H1 (cell line): ENCODE results near the gene RGS17. TPM values are rescaled to one million over a fixed set of nuclear protein-coding genes. Genes with fewer than 3 reads are reported as not detected.

Experiments
- CTCF ChIA-PET: fragments of 300-600 bp; sonication (Branson Sonifier 250); formaldehyde crosslinking; loops from one replicate; lab custom pipeline; 2021; ENCODE audit not compliant: partially characterized antibody; lab: Charles Lee
- POLR2A ChIA-PET: fragments of 300-600 bp; sonication (Branson Sonifier 250); formaldehyde crosslinking; loops from one replicate; lab custom pipeline; 2021; ENCODE audit warnings: inconsistent platforms; ENCODE audit not compliant: partially characterized antibody; lab: Charles Lee
- DNase-seq, 2 experiments: peaks; one replicate each; pipeline versions ENCODE4 v3.0.0 to v3.0.0-alpha.2; 2010 to 2022; ENCODE audit warnings: low spot score in 2 of 2, low read depth in 1 of 2, mixed read lengths in 1 of 2
- FAIRE-seq: peaks from 2 replicates; lab custom pipeline; 2011; peaks lifted over from hg19 to GRCh38; lab: Jason Lieb, UNC
- H2AFZ ChIP-seq: 2 replicates; pipeline ENCODE4 v1.8.1; 2012; ENCODE audit warnings: low read length, inconsistent platforms
- H2AK5ac ChIP-seq: 2 replicates; pipeline ENCODE4 v1.6.1; 2013; ENCODE audit warnings: low read depth, low read length
- H2BK120ac ChIP-seq: replicated peaks from 2 replicates; pipeline ENCODE3; 2013; ENCODE audit warnings: low read depth, low read length, inconsistent platforms
- H2BK12ac ChIP-seq: 2 replicates; pipeline ENCODE4 v1.6.1; 2013; ENCODE audit warnings: low read depth, low read length
- H2BK15ac ChIP-seq: 2 replicates; pipeline ENCODE4 v1.6.1; 2013; ENCODE audit warnings: low read length
- H2BK20ac ChIP-seq: 2 replicates; pipeline ENCODE4 v1.6.1; 2013; ENCODE audit warnings: low read length
- H2BK5ac ChIP-seq: 2 replicates; pipeline ENCODE4 v1.6.1; 2013; ENCODE audit warnings: low read depth, low read length
- H3K14ac ChIP-seq: 2 replicates; pipeline ENCODE4 v1.6.1; 2013; ENCODE audit warnings: inconsistent platforms; ENCODE audit not compliant: insufficient read length
- H3K18ac ChIP-seq: 2 replicates; pipeline ENCODE4 v1.6.1; 2013; ENCODE audit warnings: low read length; ENCODE audit errors: extremely low read depth
- H3K23ac ChIP-seq: 2 replicates; pipeline ENCODE4 v1.6.1; 2013; ENCODE audit warnings: inconsistent platforms; ENCODE audit not compliant: insufficient read length
- H3K23me2 ChIP-seq: 2 replicates; pipeline ENCODE4 v1.6.1; 2013; ENCODE audit warnings: low read depth, low read length
- H3K27ac ChIP-seq: 2 replicates; pipeline ENCODE4 v1.6.1; 2011; ENCODE audit warnings: low read depth, low read length, inconsistent platforms
- H3K27me3 ChIP-seq, 4 experiments: replicated peaks in 1 of 4; 1 replicate in 1 of 4; 2 replicates in 3 of 4; pipeline versions ENCODE4 v1.6.1 to v1.8.1; 2011 to 2013; ENCODE audit warnings: low read length in 3 of 4, mild to moderate bottlenecking in 3 of 4, inconsistent platforms in 2 of 4, mixed read lengths in 2 of 4, moderate library complexity in 1 of 4; ENCODE audit not compliant: control insufficient read depth in 3 of 4, insufficient read depth in 3 of 4; ENCODE audit errors: extremely low read depth in 1 of 4
- H3K36me3 ChIP-seq, 4 experiments: 2 replicates each; pipeline versions ENCODE4 v1.6.1 to v1.8.1; 2011 to 2013; ENCODE audit warnings: mild to moderate bottlenecking in 4 of 4, low read length in 3 of 4, moderate library complexity in 2 of 4, control low read depth in 1 of 4, inconsistent platforms in 1 of 4; ENCODE audit not compliant: insufficient read depth in 4 of 4, control insufficient read depth in 2 of 4
- H3K4ac ChIP-seq: replicated peaks from 2 replicates; pipeline ENCODE3; 2013; ENCODE audit warnings: low read length, low read depth, mixed read lengths, inconsistent platforms; ENCODE audit not compliant: insufficient read length
- H3K4me1 ChIP-seq, 4 experiments: replicated peaks in 1 of 4; 1 replicate in 1 of 4; 2 replicates in 3 of 4; pipeline versions ENCODE4 v1.6.1 to v1.8.1; 2011 to 2013; ENCODE audit warnings: low read length in 3 of 4, inconsistent platforms in 2 of 4, mixed read lengths in 1 of 4; ENCODE audit not compliant: insufficient read depth in 4 of 4, control insufficient read depth in 3 of 4
- H3K4me2 ChIP-seq, 2 experiments: 2 replicates each; pipeline versions ENCODE4 v1.6.1 to v1.8.1; 2011 to 2013; ENCODE audit warnings: low read depth in 2 of 2, low read length in 2 of 2, control low read depth in 1 of 2, inconsistent platforms in 1 of 2, mild to moderate bottlenecking in 1 of 2; ENCODE audit not compliant: insufficient read depth in 1 of 2
- H3K4me3 ChIP-seq, 4 experiments: fragments of 200-600, 300-600 bp in 1 of 4; sonication (generic), shearing (Covaris generic), sonication (Bioruptor Twin) in 1 of 4; 2 replicates each; pipeline versions ENCODE4 v1.5.1 to v1.8.1; 2011 to 2016; ENCODE audit warnings: low read length in 4 of 4, low read depth in 3 of 4, control low read depth in 2 of 4, inconsistent platforms in 2 of 4, mild to moderate bottlenecking in 2 of 4, mixed read lengths in 1 of 4, moderate library complexity in 1 of 4; ENCODE audit not compliant: insufficient read depth in 2 of 4; ENCODE audit errors: extremely low read depth in 1 of 4
- H3K56ac ChIP-seq: replicated peaks from 2 replicates; pipeline ENCODE3; 2013; ENCODE audit warnings: low read depth, mild to moderate bottlenecking, mixed read lengths, low read length, inconsistent platforms; ENCODE audit not compliant: insufficient read length
- H3K79me1 ChIP-seq: 2 replicates; pipeline ENCODE4 v1.6.1; 2013; ENCODE audit warnings: low read depth, low read length, control low read depth
- H3K79me2 ChIP-seq, 2 experiments: 2 replicates each; pipeline versions ENCODE4 v1.6.1 to v1.8.1; 2012 to 2013; ENCODE audit warnings: low read length in 2 of 2, mild to moderate bottlenecking in 2 of 2, inconsistent platforms in 1 of 2; ENCODE audit not compliant: insufficient read depth in 2 of 2, control insufficient read depth in 1 of 2
- H3K9ac ChIP-seq, 4 experiments: replicated peaks in 1 of 4; 1 replicate in 1 of 4; 2 replicates in 3 of 4; pipeline versions ENCODE4 v1.6.1 to v1.8.1; 2011 to 2013; ENCODE audit warnings: low read depth in 3 of 4, low read length in 3 of 4, control low read depth in 2 of 4, mild to moderate bottlenecking in 2 of 4, moderate library complexity in 2 of 4, inconsistent platforms in 1 of 4; ENCODE audit errors: extremely low read depth in 1 of 4
- H3K9me3 ChIP-seq, 2 experiments: 2 replicates each; pipeline versions ENCODE4 v1.6.1 to v1.8.1; 2012 to 2013; ENCODE audit warnings: mild to moderate bottlenecking in 2 of 2, moderate library complexity in 2 of 2, control low read depth in 1 of 2, inconsistent platforms in 1 of 2, low read depth in 1 of 2, low read length in 1 of 2, mixed read lengths in 1 of 2; ENCODE audit not compliant: insufficient read depth in 2 of 2
- H4K20me1 ChIP-seq, 2 experiments: replicated peaks in 1 of 2; 2 replicates each; pipeline versions ENCODE3 to v1.8.1; 2011 to 2013; ENCODE audit warnings: inconsistent platforms in 2 of 2, low read length in 2 of 2, mild to moderate bottlenecking in 1 of 2; ENCODE audit not compliant: insufficient read depth in 2 of 2, control insufficient read depth in 1 of 2
- H4K5ac ChIP-seq: 2 replicates; pipeline ENCODE4 v1.6.1; 2013; ENCODE audit warnings: low read length, low read depth, mixed read lengths, inconsistent platforms; ENCODE audit not compliant: insufficient read length
- H4K8ac ChIP-seq: 2 replicates; pipeline ENCODE4 v1.8.0; 2013; ENCODE audit warnings: mild to moderate bottlenecking, moderate library complexity, low read length, inconsistent platforms; ENCODE audit not compliant: insufficient read depth; ENCODE audit errors: extremely low read depth
- H4K91ac ChIP-seq: replicated peaks from 2 replicates; pipeline ENCODE3; 2013; ENCODE audit warnings: low read length, mixed read lengths, inconsistent platforms; ENCODE audit not compliant: insufficient read length
- CHD1 ChIP-seq: IDR thresholded peaks from 2 replicates; pipeline ENCODE4 v1.6.1; 2012; ENCODE audit warnings: low read depth, low read length, improper control_type of control experiment
- CREB1 ChIP-seq: IDR thresholded peaks from 2 replicates; pipeline ENCODE4 v1.6.1; 2012; ENCODE audit warnings: inconsistent platforms
- NANOG ChIP-seq: IDR thresholded peaks from 2 replicates; pipeline ENCODE4 v1.6.1; 2011; ENCODE audit warnings: low read length, low read depth, mild to moderate bottlenecking, inconsistent platforms; ENCODE audit not compliant: insufficient read depth, poor library complexity, severe bottlenecking
- RBBP5 ChIP-seq: IDR thresholded peaks from 2 replicates; pipeline ENCODE4 v1.7.1; 2012; ENCODE audit warnings: low read depth, mild to moderate bottlenecking, inconsistent platforms, low read length, moderate library complexity, borderline replicate concordance
- RNF2 ChIP-seq: fragments of 200-900, 300-1000 bp; sonication (generic); IDR thresholded peaks from 2 replicates; pipeline ENCODE4 v1.7.1; 2016; ENCODE audit warnings: borderline replicate concordance, low read depth, mild to moderate bottlenecking, antibody characterized with exemption, low read length; ENCODE audit not compliant: poor library complexity, severe bottlenecking; ENCODE audit errors: missing control alignments
- TCF12 ChIP-seq: IDR thresholded peaks from 2 replicates; pipeline ENCODE4 v1.6.1; 2011; ENCODE audit warnings: low read depth, mild to moderate bottlenecking, low read length
- WGBS, 2 experiments: shearing (Covaris generic) in 1 of 2; methylation state at CpG; one replicate each; pipeline versions ENCODE4 v1.1.6 to v1.1.7; 2013 to 2015; ENCODE audit warnings: low lambda C conversion rate in 2 of 2, mixed read lengths in 2 of 2, inconsistent platforms in 1 of 2, low coverage in 1 of 2, missing lambda C conversion rate in 1 of 2; ENCODE audit not compliant: insufficient replicate concordance in 2 of 2, insufficient coverage in 1 of 2, insufficient read length in 1 of 2; ENCODE audit errors: extremely low coverage in 1 of 2, missing lambda C conversion rate in 1 of 2; 5-methylcytosine and 5-hydroxymethylcytosine counted together
- polyA plus RNA-seq, 7 experiments: library from polyadenylated mRNA; depleted of rRNA in 3 of 7; stranded (reverse) in 5 of 7; unstranded in 2 of 7; fragments of >200 nt in 5 of 7; fragments of 200-250 nt in 2 of 7; gene quantifications; 1 replicate in 5 of 7; 2 replicates in 1 of 7; 4 replicates in 1 of 7; pipeline versions ENCODE4 v1.2.1 to v1.2.3, GENCODE V29; 2011 to 2013; ENCODE audit warnings: missing spikeins in 2 of 7, mixed read lengths in 2 of 7
- total RNA-seq: library from RNA; stranded (reverse); fragmentation: NEBNext Ultra II Directional; extraction: Animal tissue kit (Norgen Biotek cat#: 25700); gene quantifications from 2 replicates; pipeline ENCODE4 v1.2.1, GENCODE V29; 2021

The RGS17 gene
- total and polyA plus RNA-seq, 2 of the 8 experiments (the other 6 are each of a cell fraction or from before 2014, with no cell fraction given): 2.0 to 12.2 TPM

- Histone ChIP-seq H3K4me1 (peaks cover 0 to 8% (median 3%) of the 10 kb centered on the region in 4 experiments; a peak in 4 of 7 replicates), H3K36me3 (peaks cover 3 to 77% (median 37%) of the 10 kb centered on the region in 4 experiments), H3K23me2 (no peaks in the 10 kb centered on the region), H3K27ac (0 out of 2 replicates have a peak overlapping the region, but pooled peaks have one; percentile 34), H3K79me2 (peaks cover 48 to 96% of the 10 kb centered on the region in 2 experiments), H4K20me1 (peaks cover 11 to 32% of the 10 kb centered on the region in 2 experiments), H3K79me1 (no peaks in the 10 kb centered on the region), H2BK12ac (no peak overlapping the region), H3K27me3 (no peaks in the 10 kb centered on the region), H2AFZ (no peak overlapping the region), H3K56ac (no peak overlapping the region), H3K18ac (no peak overlapping the region), H3K14ac (no peak overlapping the region), H2AK5ac (no peak overlapping the region), H3K23ac (no peak overlapping the region), H2BK120ac (no peak overlapping the region), H4K8ac (no peak overlapping the region), H2BK5ac (no peak overlapping the region), H4K5ac (no peak overlapping the region), H3K4me3 (no peak overlapping the region), H2BK15ac (no peak overlapping the region), H2BK20ac (no peak overlapping the region), H3K4ac (no peak overlapping the region), H3K9me3 (no peaks in the 10 kb centered on the region), H4K91ac (no peak overlapping the region), H3K9ac (0 out of 7 replicates have a peak overlapping the region, but pooled peaks of 1 of the 4 experiments have one; percentile 4), H3K4me2 (peak overlapping the region; percentile 16 to 19; a peak in 1 of 4 replicates)
- CTCF ChIA-PET: interaction anchor here (1.4 to 2.1 kb wide), 2 partner anchors 19 to 228 kb away, joined by 3 to 5 read pairs; no protein-coding TSS in a partner anchor
- POLR2A ChIA-PET: interaction anchor here (1.2 kb wide), 1 partner anchor 10 kb away, joined by 6 read pairs; no protein-coding TSS in a partner anchor
- FAIRE-seq: no peak
- DNase-seq: no peak
- WGBS, 2 experiments: 94% methylated on average over 1 of the region's 1 CpG; no CpG with 5 or more reads in 1 of the 2 experiments
- no peak for TF ChIP-seq RNF2
- TF ChIP-seq RBBP5: no peak
- no peak for TF ChIP-seq TCF12
- TF ChIP-seq CHD1: no peak
- no peak for TF ChIP-seq NANOG
- no peak for TF ChIP-seq CREB1
Observed at GRCh38 chr6:152976749-152977148, 154.3 kb downstream of the RGS17 start.
